ENCODE results near the gene ACTR10.

The ACTR10 gene

GRCh38 chr14:58227096-58227819 is 27.3 kb downstream of the ACTR10 start:
- Histone ChIP-seq H3K4me3 (ENCODE audit: low read depth in 1 of 2, low read length in 1 of 2) (no peak overlapping the region), H3K27ac (no peak overlapping the region), H3K27me3 (no peaks in the 10 kb centered on the region), H3K36me3 (peaks cover 66% of the 10 kb centered on the region), H3K4me1 (ENCODE audit: control insufficient read depth in 1 of 2, insufficient read depth in 1 of 2, low read depth in 1 of 2, low read length in 1 of 2) (no peaks in the 10 kb centered on the region), H3K9me3 (no peaks in the 10 kb centered on the region)
- no peak for TF ChIP-seq CTCF (IDR thresholded peaks at IDR 0.05)

GRCh38 chr14:58238252-58239243 is 38.6 kb downstream of the ACTR10 start:
- Histone ChIP-seq H3K27me3 (no peaks in the 10 kb centered on the region), H3K36me3 (peaks cover 16% of the 10 kb centered on the region), H3K9me3 (no peaks in the 10 kb centered on the region), H3K4me3 (ENCODE audit: low read depth in 1 of 2, low read length in 1 of 2) (peak overlapping the region; percentile 50 to 61), H3K4me1 (ENCODE audit: control insufficient read depth in 1 of 2, insufficient read depth in 1 of 2, low read depth in 1 of 2, low read length in 1 of 2) (peaks cover 19 to 30% of the 10 kb centered on the region in 2 experiments), H3K27ac (peak overlapping the region; percentile 61)
- no peak for TF ChIP-seq CTCF (IDR thresholded peaks at IDR 0.05)

GRCh38 chr14:58239244-58240195 is 39.6 kb downstream of the ACTR10 start:
- no peaks in the 10 kb centered on the region for H3K27me3 ChIP-seq
- no peak for TF ChIP-seq CTCF (IDR thresholded peaks at IDR 0.05)
- H3K36me3 ChIP-seq, result peaks cover 7% of the 10 kb centered on the region
- H3K4me3 ChIP-seq (ENCODE audit: low read depth in 1 of 2, low read length in 1 of 2), result peak overlapping the region; percentile 50 to 61
- H3K4me1 ChIP-seq (ENCODE audit: control insufficient read depth in 1 of 2, insufficient read depth in 1 of 2, low read depth in 1 of 2, low read length in 1 of 2), result peaks cover 27 to 36% of the 10 kb centered on the region in 2 experiments
- H3K27ac ChIP-seq, result peak overlapping the region; percentile 61
- H3K9me3 ChIP-seq, result no peaks in the 10 kb centered on the region

GRCh38 chr14:58243790-58244555 is 44.0 kb downstream of the ACTR10 start:
- peak overlapping the region; percentile 82 to 85 for H3K4me3 ChIP-seq (ENCODE audit: low read depth in 1 of 2, low read length in 1 of 2)
- peak overlapping the region; percentile 93 for H3K27ac ChIP-seq
- H3K36me3 ChIP-seq, result peaks cover 4% of the 10 kb centered on the region
- peaks cover 39 to 41% of the 10 kb centered on the region in 2 experiments for H3K4me1 ChIP-seq (ENCODE audit: control insufficient read depth in 1 of 2, insufficient read depth in 1 of 2, low read depth in 1 of 2, low read length in 1 of 2)
- no peaks in the 10 kb centered on the region for H3K9me3 ChIP-seq
- TF ChIP-seq CTCF (IDR thresholded peaks at IDR 0.05), result no peak
- no peaks in the 10 kb centered on the region for H3K27me3 ChIP-seq
